Liver (tissue), 3 donors: ENCODE measurements around the gene GNAT1.

ENCODE experiments used
- GABPA ChIP-seq, 2 donors: IDR thresholded peaks in 1 of 2; conservative IDR thresholded peaks in 1 of 2; 2 replicates each; pipeline ENCODE4 v1.6.1; 2016; ENCODE audit warnings: antibody characterized with exemption in 2 of 2, mild to moderate bottlenecking in 1 of 2, moderate library complexity in 1 of 2
- JUND ChIP-seq, 2 donors: IDR thresholded peaks; 2 replicates each; pipeline ENCODE4 v1.6.1; 2016; ENCODE audit warnings: antibody characterized with exemption in 2 of 2
- RAD21 ChIP-seq, 2 donors: IDR thresholded peaks; 2 replicates each; pipeline ENCODE4 v1.6.1; 2016; ENCODE audit warnings: antibody characterized with exemption in 2 of 2, mild to moderate bottlenecking in 2 of 2
- SP1 ChIP-seq: IDR thresholded peaks from 2 replicates; pipeline ENCODE4 v1.6.1; 2018; ENCODE audit warnings: antibody characterized with exemption, mild to moderate bottlenecking
- TAF1 ChIP-seq: conservative IDR thresholded peaks from 2 replicates; pipeline ENCODE4 v1.6.1; 2016; ENCODE audit warnings: antibody characterized with exemption, mild to moderate bottlenecking
- YY1 ChIP-seq: IDR thresholded peaks from 2 replicates; pipeline ENCODE4 v1.6.1; 2016; ENCODE audit warnings: antibody characterized with exemption, mild to moderate bottlenecking
- TF ChIP-seq, protein P1 (sequence below): IDR thresholded peaks from 2 replicates; pipeline ENCODE4 v1.6.1; 2016; ENCODE audit warnings: antibody characterized with exemption
- TF ChIP-seq, protein P2 (sequence below): fragments of 150-350 bp; IDR thresholded peaks from 2 replicates; pipeline ENCODE4 v1.5.1; 2017; ENCODE audit warnings: improper control_type of control experiment, low read depth, low read length; ENCODE audit not compliant: missing input control
- TF ChIP-seq, protein P3 (sequence below): IDR thresholded peaks from 2 replicates; pipeline ENCODE4 v1.6.1; 2016; ENCODE audit warnings: antibody characterized with exemption
- TF ChIP-seq, protein P4 (sequence below): IDR thresholded peaks from 2 replicates; pipeline ENCODE4 v1.6.1; 2016; ENCODE audit warnings: antibody characterized with exemption, mild to moderate bottlenecking
- donor health status: healthy.
- donor health status: healthy.

DNA sequence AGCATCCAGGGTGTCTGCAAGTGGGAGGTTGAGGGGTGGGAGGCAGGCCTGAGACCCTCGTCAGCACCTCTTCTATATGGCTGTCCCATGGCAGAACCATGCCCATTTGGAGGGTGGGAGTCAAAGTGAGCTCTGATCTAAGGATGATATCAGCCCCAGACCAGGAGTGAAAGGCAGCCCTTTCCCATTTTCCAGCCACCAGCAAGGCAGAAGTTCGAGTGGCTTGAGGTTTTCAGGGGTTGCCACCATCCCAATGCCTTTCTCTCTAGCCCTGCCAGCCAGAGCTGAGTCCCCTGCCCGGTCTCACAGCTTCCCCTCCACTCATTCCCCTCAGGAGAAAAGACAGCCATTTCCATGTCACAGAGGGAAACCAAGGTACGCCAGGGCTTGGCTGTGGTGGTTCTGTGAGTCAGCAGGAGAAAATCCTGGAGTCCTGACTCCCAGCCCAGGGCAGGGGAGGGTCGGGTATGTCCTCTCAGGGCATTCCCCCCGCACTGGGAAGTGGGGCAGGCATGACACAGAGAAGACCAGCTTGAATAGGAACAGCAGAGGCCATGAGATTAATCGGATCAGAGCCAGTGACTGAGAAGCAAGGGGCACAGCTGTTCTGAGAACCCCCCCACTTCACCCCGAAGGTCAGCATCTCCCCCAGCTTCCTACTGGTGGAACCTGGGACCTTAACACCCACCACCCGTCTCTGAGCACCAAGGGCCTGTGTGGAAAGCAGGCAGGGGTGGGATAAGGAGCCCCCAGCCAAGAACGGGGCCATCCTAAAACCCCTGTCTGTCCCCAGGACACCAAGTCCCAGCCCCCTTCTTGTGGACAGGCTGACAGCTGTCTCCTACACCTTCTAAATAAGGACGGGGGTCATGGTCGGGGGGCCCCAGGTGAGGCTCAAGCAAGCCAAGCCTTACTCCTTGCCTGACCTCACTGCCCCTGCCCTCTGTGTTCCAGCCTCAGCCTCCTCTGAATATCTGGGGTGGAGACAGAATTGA is 12.7 kb downstream of the GNAT1 start:
- TF ChIP-seq, protein P1, sequence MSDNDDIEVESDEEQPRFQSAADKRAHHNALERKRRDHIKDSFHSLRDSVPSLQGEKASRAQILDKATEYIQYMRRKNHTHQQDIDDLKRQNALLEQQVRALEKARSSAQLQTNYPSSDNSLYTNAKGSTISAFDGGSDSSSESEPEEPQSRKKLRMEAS: no peak
- TF ChIP-seq, protein P2, sequence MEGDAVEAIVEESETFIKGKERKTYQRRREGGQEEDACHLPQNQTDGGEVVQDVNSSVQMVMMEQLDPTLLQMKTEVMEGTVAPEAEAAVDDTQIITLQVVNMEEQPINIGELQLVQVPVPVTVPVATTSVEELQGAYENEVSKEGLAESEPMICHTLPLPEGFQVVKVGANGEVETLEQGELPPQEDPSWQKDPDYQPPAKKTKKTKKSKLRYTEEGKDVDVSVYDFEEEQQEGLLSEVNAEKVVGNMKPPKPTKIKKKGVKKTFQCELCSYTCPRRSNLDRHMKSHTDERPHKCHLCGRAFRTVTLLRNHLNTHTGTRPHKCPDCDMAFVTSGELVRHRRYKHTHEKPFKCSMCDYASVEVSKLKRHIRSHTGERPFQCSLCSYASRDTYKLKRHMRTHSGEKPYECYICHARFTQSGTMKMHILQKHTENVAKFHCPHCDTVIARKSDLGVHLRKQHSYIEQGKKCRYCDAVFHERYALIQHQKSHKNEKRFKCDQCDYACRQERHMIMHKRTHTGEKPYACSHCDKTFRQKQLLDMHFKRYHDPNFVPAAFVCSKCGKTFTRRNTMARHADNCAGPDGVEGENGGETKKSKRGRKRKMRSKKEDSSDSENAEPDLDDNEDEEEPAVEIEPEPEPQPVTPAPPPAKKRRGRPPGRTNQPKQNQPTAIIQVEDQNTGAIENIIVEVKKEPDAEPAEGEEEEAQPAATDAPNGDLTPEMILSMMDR: no peak
- TF ChIP-seq JUND (IDR thresholded peaks at IDR 0.05): no peak
- TF ChIP-seq TAF1: no peak
- TF ChIP-seq GABPA (IDR thresholded peaks at IDR 0.05 in 1 of 2, conservative IDR thresholded peaks at IDR 0.05 in 1 of 2): no peak
- TF ChIP-seq RAD21 (IDR thresholded peaks at IDR 0.05): no peak
- TF ChIP-seq, protein P3, sequence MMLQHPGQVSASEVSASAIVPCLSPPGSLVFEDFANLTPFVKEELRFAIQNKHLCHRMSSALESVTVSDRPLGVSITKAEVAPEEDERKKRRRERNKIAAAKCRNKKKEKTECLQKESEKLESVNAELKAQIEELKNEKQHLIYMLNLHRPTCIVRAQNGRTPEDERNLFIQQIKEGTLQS: no peak
- TF ChIP-seq YY1: no peak
- TF ChIP-seq SP1: no peak
- TF ChIP-seq, protein P4, sequence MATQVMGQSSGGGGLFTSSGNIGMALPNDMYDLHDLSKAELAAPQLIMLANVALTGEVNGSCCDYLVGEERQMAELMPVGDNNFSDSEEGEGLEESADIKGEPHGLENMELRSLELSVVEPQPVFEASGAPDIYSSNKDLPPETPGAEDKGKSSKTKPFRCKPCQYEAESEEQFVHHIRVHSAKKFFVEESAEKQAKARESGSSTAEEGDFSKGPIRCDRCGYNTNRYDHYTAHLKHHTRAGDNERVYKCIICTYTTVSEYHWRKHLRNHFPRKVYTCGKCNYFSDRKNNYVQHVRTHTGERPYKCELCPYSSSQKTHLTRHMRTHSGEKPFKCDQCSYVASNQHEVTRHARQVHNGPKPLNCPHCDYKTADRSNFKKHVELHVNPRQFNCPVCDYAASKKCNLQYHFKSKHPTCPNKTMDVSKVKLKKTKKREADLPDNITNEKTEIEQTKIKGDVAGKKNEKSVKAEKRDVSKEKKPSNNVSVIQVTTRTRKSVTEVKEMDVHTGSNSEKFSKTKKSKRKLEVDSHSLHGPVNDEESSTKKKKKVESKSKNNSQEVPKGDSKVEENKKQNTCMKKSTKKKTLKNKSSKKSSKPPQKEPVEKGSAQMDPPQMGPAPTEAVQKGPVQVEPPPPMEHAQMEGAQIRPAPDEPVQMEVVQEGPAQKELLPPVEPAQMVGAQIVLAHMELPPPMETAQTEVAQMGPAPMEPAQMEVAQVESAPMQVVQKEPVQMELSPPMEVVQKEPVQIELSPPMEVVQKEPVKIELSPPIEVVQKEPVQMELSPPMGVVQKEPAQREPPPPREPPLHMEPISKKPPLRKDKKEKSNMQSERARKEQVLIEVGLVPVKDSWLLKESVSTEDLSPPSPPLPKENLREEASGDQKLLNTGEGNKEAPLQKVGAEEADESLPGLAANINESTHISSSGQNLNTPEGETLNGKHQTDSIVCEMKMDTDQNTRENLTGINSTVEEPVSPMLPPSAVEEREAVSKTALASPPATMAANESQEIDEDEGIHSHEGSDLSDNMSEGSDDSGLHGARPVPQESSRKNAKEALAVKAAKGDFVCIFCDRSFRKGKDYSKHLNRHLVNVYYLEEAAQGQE: no peak
